Esophagus squamous epithelium (tissue), 5 donors: ENCODE results near the gene KRTAP10-11. TPM values are rescaled to one million over a fixed set of nuclear protein-coding genes. Genes with fewer than 3 reads are reported as not detected.
"Not testable (repeated sequence)": the region's sequence is repeated elsewhere in the genome, so short reads cannot be mapped to it uniquely, and the experiment has no call there.

Source experiments
- DNase-seq: peaks from one replicate; lab custom pipeline; 2025; lab: John Stamatoyannopoulos, UW
- H3K27ac ChIP-seq, 4 donors: fragments of 200-600 bp; sonication (generic); one replicate each; pipeline ENCODE4 v1.5.1; 2016 to 2019; ENCODE audit warnings: mild to moderate bottlenecking in 1 of 4
- H3K27me3 ChIP-seq, 4 donors: fragments of 200-600 bp; sonication (generic); 1 replicate in 3 of 4; 2 replicates in 1 of 4; pipeline versions ENCODE4 v1.5.1 to v1.6.0; 2017 to 2021; ENCODE audit warnings: antibody characterized with exemption in 1 of 4
- H3K36me3 ChIP-seq, 3 donors: fragments of 200-600 bp; sonication (generic); one replicate each; pipeline ENCODE4 v1.5.1; 2016 to 2019
- H3K4me1 ChIP-seq, 3 donors: fragments of 200-600 bp; sonication (generic); one replicate each; pipeline ENCODE4 v1.5.1; 2017 to 2019
- H3K4me3 ChIP-seq, 4 donors: fragments of 200-600 bp; sonication (generic); 1 replicate in 3 of 4; 2 replicates in 1 of 4; pipeline ENCODE4 v1.5.1; 2016 to 2019; ENCODE audit warnings: mild to moderate bottlenecking in 2 of 4, moderate library complexity in 1 of 4
- H3K9me3 ChIP-seq, 3 donors: fragments of 200-600 bp; sonication (generic); one replicate each; pipeline ENCODE4 v1.5.1; 2016 to 2019
- POLR2A ChIP-seq, 4 donors: fragments of 450-650 bp; IDR thresholded peaks; one replicate each; pipeline ENCODE4 v1.6.1; 2017; ENCODE audit warnings: antibody characterized with exemption in 4 of 4, mild to moderate bottlenecking in 4 of 4, moderate library complexity in 3 of 4
- WGBS, 2 donors: methylation state at CpG; one replicate each; pipeline ENCODE4 v1.1.5; 2018; 5-methylcytosine and 5-hydroxymethylcytosine counted together
- intact Hi-C: fragments of 100-400 bp; cut with DNase I; formaldehyde crosslinking; loops from one replicate; pipeline ENCODE4 v1.15.0; 2022
- total RNA-seq, 4 donors: library from RNA; depleted of rRNA; stranded (reverse); fragments of >200 nt; gene quantifications; one replicate each; pipeline ENCODE4 v1.1.0, GENCODE V29; 2016
- TF ChIP-seq, protein P1 (sequence below), 6 experiments: fragments of 450-650 bp in 4 of 6; fragments of 200-600 bp in 2 of 6; sonication (generic) in 2 of 6; IDR thresholded peaks; one replicate each; pipeline ENCODE4 v1.5.1; 2016 to 2019; ENCODE audit warnings: antibody characterized with exemption in 6 of 6, mild to moderate bottlenecking in 4 of 6, moderate library complexity in 4 of 6
- donor health status: DM: yes; HTN: yes; CAD: no.

The KRTAP10-11 gene, protein sequence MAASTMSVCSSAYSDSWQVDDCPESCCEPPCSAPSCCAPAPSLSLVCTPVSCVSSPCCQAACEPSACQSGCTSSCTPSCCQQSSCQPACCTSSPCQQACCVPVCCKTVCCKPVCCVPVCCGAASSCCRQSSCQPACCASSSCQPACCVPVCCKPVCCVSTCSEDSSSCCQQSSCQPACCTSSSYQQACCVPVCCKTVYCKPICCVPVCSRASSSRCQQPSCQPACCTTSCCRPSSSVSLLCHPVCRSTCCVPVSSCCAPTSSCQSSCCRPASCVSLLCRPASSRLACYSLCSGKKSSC
- not detected for total RNA-seq

DNA sequence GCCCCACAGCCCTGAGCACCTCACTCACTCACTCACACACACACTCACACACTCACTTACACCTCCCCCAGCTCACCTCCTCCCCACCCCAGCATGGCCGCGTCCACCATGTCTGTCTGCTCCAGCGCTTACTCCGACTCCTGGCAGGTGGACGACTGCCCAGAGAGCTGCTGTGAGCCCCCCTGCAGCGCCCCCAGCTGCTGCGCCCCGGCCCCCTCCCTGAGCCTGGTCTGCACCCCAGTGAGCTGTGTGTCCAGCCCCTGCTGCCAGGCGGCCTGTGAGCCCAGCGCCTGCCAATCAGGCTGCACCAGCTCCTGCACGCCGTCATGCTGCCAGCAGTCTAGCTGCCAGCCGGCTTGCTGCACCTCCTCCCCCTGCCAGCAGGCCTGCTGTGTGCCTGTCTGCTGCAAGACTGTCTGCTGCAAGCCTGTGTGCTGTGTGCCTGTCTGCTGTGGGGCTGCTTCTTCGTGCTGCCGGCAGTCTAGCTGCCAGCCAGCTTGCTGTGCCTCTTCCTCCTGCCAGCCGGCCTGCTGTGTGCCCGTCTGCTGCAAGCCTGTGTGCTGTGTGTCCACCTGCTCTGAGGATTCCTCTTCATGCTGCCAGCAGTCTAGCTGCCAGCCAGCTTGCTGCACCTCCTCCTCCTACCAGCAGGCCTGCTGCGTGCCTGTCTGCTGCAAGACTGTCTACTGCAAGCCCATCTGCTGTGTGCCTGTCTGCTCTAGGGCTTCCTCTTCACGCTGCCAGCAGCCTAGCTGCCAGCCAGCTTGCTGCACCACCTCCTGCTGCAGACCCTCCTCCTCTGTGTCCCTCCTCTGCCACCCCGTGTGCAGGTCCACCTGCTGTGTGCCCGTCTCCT, at the start of gene KRTAP10-11:
KRTAP10-11 (plus strand) TSS at position 49 of the 856 bp plus-strand sequence; CDS start at position 94, 45 bp downstream.
- 24 to 57% methylated on average over 3 to 9 of the region's 21 CpGs for WGBS, 2 donors
- DNase-seq, intact Hi-C loops, H3K36me3 ChIP-seq, H3K4me1 ChIP-seq, H3K27ac ChIP-seq, H3K4me3 ChIP-seq: not testable (repeated sequence)
- Histone ChIP-seq H3K9me3 (peaks cover 0 to 20% (median 8%) of the 10 kb centered on the region in 3 donors), H3K27me3 (peaks cover 0 to 35% (median 0%) of the 10 kb centered on the region in 4 donors)

DNA sequence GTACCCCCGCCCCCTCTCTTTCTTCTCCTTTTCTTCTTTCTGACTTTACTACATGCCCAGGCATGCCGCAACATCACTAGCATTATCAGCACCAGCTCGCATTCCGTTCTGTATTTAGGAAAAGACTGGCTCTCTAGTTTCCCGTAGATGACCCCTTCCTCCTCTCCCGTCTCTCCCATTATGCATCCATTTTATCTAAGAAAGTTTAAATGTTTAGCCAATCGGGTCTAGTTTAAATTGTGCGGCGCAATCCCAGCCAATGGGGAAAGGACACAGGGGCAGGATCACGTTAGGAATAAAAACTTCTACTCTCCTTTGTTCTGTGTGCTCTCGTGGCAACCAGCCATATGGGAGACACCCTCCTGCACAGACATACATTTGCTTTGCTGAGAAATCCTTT, 48.2 kb upstream of the KRTAP10-11 start:
- 50 to 71% methylated on average over 11 of the region's 11 CpGs for WGBS, 2 donors

DNA sequence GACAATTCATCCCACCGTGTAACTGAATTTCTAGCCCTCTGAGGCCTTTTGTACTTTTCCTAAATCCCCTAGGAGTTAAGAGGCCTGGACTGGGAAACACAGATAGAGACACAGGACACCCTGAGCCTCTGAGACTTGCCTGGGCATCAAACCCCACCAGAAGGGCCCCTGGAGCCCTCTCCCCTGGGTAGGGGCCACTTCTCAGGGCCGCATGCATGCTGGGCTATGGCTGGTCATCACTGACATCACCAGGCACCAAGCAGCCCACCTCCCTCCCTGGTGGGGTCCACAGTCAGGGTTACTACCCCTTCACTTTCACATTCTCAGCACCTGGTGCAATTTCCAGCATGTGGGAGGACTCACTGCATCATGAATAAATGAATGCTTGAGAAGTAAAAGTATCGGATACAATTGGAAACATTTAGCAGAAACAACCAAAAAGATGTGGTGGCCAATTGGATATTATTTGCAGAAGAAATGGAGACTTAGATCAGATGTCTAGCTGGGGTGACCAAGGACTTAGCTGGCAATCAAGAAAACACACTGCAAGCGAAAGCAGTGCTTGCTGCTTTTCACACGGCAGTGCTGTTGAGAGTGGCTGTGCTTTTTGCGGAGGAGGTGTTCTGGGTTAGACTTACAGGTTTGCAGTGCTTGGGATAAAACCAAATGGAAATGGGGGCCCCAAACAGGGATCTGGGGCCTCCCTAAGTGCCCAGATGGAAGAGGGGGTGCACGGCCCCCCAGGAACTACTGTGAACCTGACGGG, 46.8 kb upstream of the KRTAP10-11 start:
- intact Hi-C loops: no loop called here
- Histone ChIP-seq H3K4me1 (no peaks in the 10 kb centered on the region), H3K4me3 (no peak overlapping the region), H3K9me3 (no peaks in the 10 kb centered on the region), H3K27ac (no peak overlapping the region), H3K36me3 (no peaks in the 10 kb centered on the region), H3K27me3 (peaks cover 0 to 67% (median 0%) of the 10 kb centered on the region in 4 donors)
- 82 to 92% methylated on average over 7 to 8 of the region's 8 CpGs for WGBS, 2 donors
- TF ChIP-seq, protein P1, sequence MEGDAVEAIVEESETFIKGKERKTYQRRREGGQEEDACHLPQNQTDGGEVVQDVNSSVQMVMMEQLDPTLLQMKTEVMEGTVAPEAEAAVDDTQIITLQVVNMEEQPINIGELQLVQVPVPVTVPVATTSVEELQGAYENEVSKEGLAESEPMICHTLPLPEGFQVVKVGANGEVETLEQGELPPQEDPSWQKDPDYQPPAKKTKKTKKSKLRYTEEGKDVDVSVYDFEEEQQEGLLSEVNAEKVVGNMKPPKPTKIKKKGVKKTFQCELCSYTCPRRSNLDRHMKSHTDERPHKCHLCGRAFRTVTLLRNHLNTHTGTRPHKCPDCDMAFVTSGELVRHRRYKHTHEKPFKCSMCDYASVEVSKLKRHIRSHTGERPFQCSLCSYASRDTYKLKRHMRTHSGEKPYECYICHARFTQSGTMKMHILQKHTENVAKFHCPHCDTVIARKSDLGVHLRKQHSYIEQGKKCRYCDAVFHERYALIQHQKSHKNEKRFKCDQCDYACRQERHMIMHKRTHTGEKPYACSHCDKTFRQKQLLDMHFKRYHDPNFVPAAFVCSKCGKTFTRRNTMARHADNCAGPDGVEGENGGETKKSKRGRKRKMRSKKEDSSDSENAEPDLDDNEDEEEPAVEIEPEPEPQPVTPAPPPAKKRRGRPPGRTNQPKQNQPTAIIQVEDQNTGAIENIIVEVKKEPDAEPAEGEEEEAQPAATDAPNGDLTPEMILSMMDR (IDR thresholded peaks at IDR 0.05): no peak
- TF ChIP-seq POLR2A (IDR thresholded peaks at IDR 0.05): no peak
- no peak for DNase-seq

More for the DNA sequence above, 48.2 kb upstream of the KRTAP10-11 start:
- no peak for DNase-seq
- H3K4me1 ChIP-seq: no peaks in the 10 kb centered on the region
- intact Hi-C loops: no loop called here
- H3K36me3 ChIP-seq: no peaks in the 10 kb centered on the region
- no peak overlapping the region for H3K4me3 ChIP-seq
- TF ChIP-seq POLR2A (IDR thresholded peaks at IDR 0.05): no peak
- TF ChIP-seq, protein P1 (IDR thresholded peaks at IDR 0.05): no peak
- peaks cover 0 to 65% (median 0%) of the 10 kb centered on the region in 4 donors for H3K27me3 ChIP-seq
- no peaks in the 10 kb centered on the region for H3K9me3 ChIP-seq
- no peak overlapping the region for H3K27ac ChIP-seq

DNA sequence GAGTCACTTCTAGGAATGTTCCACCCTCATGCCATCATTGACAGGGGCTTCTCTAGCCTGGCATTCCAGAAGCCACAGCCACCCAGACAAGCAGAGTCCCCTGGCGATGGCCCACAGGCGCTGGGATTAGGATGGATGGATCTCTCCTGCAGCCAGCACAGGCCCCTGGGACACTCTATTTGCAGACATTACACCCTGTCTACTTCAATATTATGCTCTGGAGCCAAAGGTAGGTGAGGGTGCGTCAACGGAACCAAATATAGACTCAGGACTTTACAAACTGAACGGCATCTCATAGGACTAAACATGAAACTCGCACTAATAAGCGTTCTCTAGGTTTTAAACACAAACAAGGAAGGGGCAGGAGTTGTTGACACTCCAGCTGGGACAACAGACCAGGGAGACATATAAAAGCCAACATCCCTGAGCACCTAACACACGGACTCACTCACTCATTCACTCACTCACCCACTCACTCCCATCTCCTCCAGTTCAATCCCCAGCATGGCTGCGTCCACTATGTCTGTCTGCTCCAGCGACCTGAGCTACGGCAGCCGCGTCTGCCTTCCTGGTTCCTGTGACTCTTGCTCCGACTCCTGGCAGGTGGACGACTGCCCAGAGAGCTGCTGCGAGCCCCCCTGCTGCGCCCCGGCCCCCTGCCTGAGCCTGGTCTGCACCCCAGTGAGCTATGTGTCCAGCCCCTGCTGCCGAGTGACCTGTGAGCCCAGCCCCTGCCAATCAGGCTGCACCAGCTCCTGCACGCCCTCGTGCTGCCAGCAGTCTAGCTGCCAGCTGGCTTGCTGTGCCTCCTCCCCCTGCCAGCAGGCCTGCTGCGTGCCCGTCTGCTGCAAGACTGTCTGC, 45.9 kb upstream of the KRTAP10-11 start, which contains the start of gene KRTAP10-7:
KRTAP10-7 (plus strand) TSS at position 480 of the 861 bp plus-strand sequence; CDS start at position 505, 25 bp downstream.
- DNase-seq, H3K4me1 ChIP-seq, H3K27ac ChIP-seq, H3K36me3 ChIP-seq, intact Hi-C loops, H3K9me3 ChIP-seq, H3K4me3 ChIP-seq: not testable (repeated sequence)
- peaks cover 0 to 72% (median 0%) of the 10 kb centered on the region in 4 donors for H3K27me3 ChIP-seq
- WGBS, 2 donors: 46 to 53% methylated on average over 8 to 14 of the region's 23 CpGs

DNA sequence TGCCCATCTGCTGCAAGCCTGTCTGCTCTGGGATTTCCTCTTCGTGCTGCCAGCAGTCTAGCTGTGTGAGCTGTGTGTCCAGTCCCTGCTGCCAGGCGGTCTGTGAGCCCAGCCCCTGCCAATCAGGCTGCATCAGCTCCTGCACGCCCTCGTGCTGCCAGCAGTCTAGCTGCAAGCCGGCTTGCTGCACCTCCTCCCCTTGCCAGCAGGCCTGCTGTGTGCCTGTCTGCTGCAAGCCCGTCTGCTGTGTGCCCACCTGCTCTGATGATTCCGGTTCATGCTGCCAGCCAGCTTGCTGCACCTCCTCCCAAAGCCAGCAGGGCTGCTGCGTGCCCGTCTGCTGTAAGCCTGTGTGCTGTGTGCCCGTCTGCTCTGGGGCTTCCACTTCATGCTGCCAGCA, 45.1 kb upstream of the KRTAP10-11 start:
- H3K36me3 ChIP-seq, H3K27ac ChIP-seq, intact Hi-C loops, H3K4me1 ChIP-seq, DNase-seq, H3K9me3 ChIP-seq, H3K4me3 ChIP-seq: not testable (repeated sequence)
- 35% methylated on average over 7 of the region's 10 CpGs; no CpG with 5 or more reads in 1 of the 2 donors for WGBS, 2 donors
- TF ChIP-seq, protein P1 (IDR thresholded peaks at IDR 0.05): peak in 1 of 6 experiments; percentile 32
- peaks cover 0 to 70% (median 0%) of the 10 kb centered on the region in 4 donors for H3K27me3 ChIP-seq
